GM12878 (cell line): ENCODE measurements around the gene CYP4F8.

Source experiments
- CEBPB ChIP-seq, 2 experiments: fragments of 150-350 bp in 1 of 2; IDR thresholded peaks; 2 replicates each; pipeline ENCODE4 v1.6.1; 2012 to 2014; ENCODE audit warnings: low read depth in 2 of 2, low read length in 2 of 2, borderline replicate concordance in 1 of 2, inconsistent platforms in 1 of 2
- CREB1 ChIP-seq: IDR thresholded peaks from 2 replicates; pipeline ENCODE4 v1.6.1; 2012; ENCODE audit warnings: low read depth, mild to moderate bottlenecking, inconsistent platforms
- DPF2 ChIP-seq: fragments of 450-650 bp; IDR thresholded peaks from 2 replicates; pipeline ENCODE4 v1.6.1; 2017; ENCODE audit warnings: mild to moderate bottlenecking
- NFIC ChIP-seq: IDR thresholded peaks from 2 replicates; pipeline ENCODE4 v1.6.1; 2012; ENCODE audit warnings: low read depth, mild to moderate bottlenecking, inconsistent platforms, low read length, moderate library complexity
- POLR2AphosphoS5 ChIP-seq: IDR thresholded peaks from 2 replicates; pipeline ENCODE4 v1.6.1; 2011; ENCODE audit warnings: mild to moderate bottlenecking, low read length, inconsistent platforms
- RCOR1 ChIP-seq: conservative IDR thresholded peaks from 2 replicates; pipeline ENCODE4 v1.6.1; 2012; ENCODE audit warnings: low read depth, low read length, improper control_type of control experiment
- TCF12 ChIP-seq: IDR thresholded peaks from 2 replicates; pipeline ENCODE4 v1.6.1; 2011; ENCODE audit warnings: low read depth, mild to moderate bottlenecking, low read length
- YY1 ChIP-seq: IDR thresholded peaks from 2 replicates; pipeline ENCODE4 v1.6.1; 2011; ENCODE audit warnings: low read depth, mild to moderate bottlenecking, low read length
- TF ChIP-seq, protein P1 (sequence below), 3 experiments: IDR thresholded peaks in 2 of 3; conservative IDR thresholded peaks in 1 of 3; 2 replicates each; pipeline ENCODE4 v1.5.1; 2011; ENCODE audit warnings: low read depth in 3 of 3, low read length in 3 of 3, mild to moderate bottlenecking in 3 of 3, control low read depth in 2 of 3, moderate library complexity in 2 of 3, inconsistent platforms in 1 of 3, mixed read lengths in 1 of 3; ENCODE audit not compliant: control insufficient read depth in 2 of 3, insufficient read depth in 1 of 3; ENCODE audit errors: extremely low read depth in 1 of 3

DNA sequence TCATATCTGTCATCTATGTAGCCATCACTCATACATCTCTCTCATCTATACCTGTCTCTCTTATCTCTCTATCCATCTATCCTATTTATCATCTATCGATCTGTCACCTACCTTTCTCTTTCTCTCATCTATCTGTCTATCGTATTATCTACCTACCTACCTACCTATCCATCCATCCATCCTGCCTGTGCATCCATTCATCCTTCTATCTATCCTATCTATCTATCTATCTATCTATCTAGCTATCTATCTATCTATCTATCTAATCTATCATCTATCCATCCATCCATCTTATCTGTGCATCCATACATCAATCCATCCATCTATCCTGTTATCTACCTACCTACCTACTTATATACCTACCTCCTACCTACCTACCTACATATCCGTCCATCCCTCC lies 44.6 kb upstream of the CYP4F8 start:
- TF ChIP-seq TCF12 = no peak
- no peak for TF ChIP-seq YY1
- TF ChIP-seq CREB1 = no peak
- TF ChIP-seq CEBPB (IDR thresholded peaks at IDR 0.05; ENCODE audit: borderline replicate concordance in 1 of 2, low read depth in 2 of 2, low read length in 2 of 2) = no peak
- TF ChIP-seq NFIC = no peak
- TF ChIP-seq, protein P1, sequence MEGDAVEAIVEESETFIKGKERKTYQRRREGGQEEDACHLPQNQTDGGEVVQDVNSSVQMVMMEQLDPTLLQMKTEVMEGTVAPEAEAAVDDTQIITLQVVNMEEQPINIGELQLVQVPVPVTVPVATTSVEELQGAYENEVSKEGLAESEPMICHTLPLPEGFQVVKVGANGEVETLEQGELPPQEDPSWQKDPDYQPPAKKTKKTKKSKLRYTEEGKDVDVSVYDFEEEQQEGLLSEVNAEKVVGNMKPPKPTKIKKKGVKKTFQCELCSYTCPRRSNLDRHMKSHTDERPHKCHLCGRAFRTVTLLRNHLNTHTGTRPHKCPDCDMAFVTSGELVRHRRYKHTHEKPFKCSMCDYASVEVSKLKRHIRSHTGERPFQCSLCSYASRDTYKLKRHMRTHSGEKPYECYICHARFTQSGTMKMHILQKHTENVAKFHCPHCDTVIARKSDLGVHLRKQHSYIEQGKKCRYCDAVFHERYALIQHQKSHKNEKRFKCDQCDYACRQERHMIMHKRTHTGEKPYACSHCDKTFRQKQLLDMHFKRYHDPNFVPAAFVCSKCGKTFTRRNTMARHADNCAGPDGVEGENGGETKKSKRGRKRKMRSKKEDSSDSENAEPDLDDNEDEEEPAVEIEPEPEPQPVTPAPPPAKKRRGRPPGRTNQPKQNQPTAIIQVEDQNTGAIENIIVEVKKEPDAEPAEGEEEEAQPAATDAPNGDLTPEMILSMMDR (IDR thresholded peaks at IDR 0.05 in 2 of 3, conservative IDR thresholded peaks at IDR 0.05 in 1 of 3; ENCODE audit: control insufficient read depth in 2 of 3, extremely low read depth in 1 of 3, insufficient read depth in 1 of 3, low read depth in 3 of 3, low read length in 3 of 3) = no peak
- no peak for TF ChIP-seq RCOR1
- no peak for TF ChIP-seq DPF2
- no peak for TF ChIP-seq POLR2AphosphoS5
